K562 (cell line): ENCODE measurements around the gene S100A1. TPM values are rescaled to one million over a fixed set of nuclear protein-coding genes. Genes with fewer than 3 reads are reported as not detected.
A peak's percentile ranks its signal among the peaks of the same experiment; 100 is the strongest.
"Not testable (repeated sequence)": the region's sequence is repeated elsewhere in the genome, so short reads cannot be mapped to it uniquely, and the experiment has no call there.

ENCODE experiments used
- ATAC-seq: fragments of 200-7000 bp; cut with Tn5 transposase; 3 replicates; pipeline ENCODE4 v1.9.1; 2020; ENCODE audit warnings: moderate library complexity
- BruUV-seq: library from RNA; stranded (reverse); fragments of 400-500 nt; replicated peaks from 2 replicates; lab custom pipeline; 2021; lab: Mats Ljungman, UMichigan
- CTCF ChIA-PET: fragments of 300-600 bp; formaldehyde crosslinking; extraction: SDS; loops from one replicate; lab custom pipeline; 2021; ENCODE audit warnings: low intra/inter-chr PET ratio; lab: Yijun Ruan, JAX
- POLR2A ChIA-PET: fragments of 300-600, 350-650 bp; sonication (Branson Sonifier 250); formaldehyde crosslinking; extraction: SDS; loops from one replicate; lab custom pipeline; 2021; ENCODE audit warnings: antibody characterized with exemption, inconsistent platforms; lab: Yijun Ruan, JAX
- DNase-seq, 4 experiments: peaks; one replicate each; pipeline versions ENCODE4 v3.0.0 to v3.0.0-alpha.2; 2011 to 2018; ENCODE audit warnings: low spot score in 3 of 4, mixed read lengths in 3 of 4; ENCODE audit errors: extremely low read depth in 1 of 4
- FAIRE-seq: peaks from 2 replicates; lab custom pipeline; 2011; peaks lifted over from hg19 to GRCh38; lab: Jason Lieb, UNC
- H2AFZ ChIP-seq: 2 replicates; pipeline ENCODE4 v1.6.0; 2011; ENCODE audit warnings: low read depth, low read length, control low read depth, inconsistent platforms
- H3K27ac ChIP-seq: fragments of 200-600 bp; 3 replicates; pipeline ENCODE4 v1.8.0; 2011; ENCODE audit warnings: low read depth, mild to moderate bottlenecking, control low read depth, inconsistent platforms, low read length, moderate library complexity, mixed read lengths; ENCODE audit errors: extremely low read depth
- H3K27me3 ChIP-seq, 2 experiments: fragments of 300-600 bp in 1 of 2; 2 replicates in 1 of 2; 3 replicates in 1 of 2; pipeline versions ENCODE4 v1.6.0 to v1.8.0; 2011; ENCODE audit warnings: inconsistent platforms in 2 of 2, low read length in 2 of 2, mild to moderate bottlenecking in 1 of 2, mixed read lengths in 1 of 2, moderate library complexity in 1 of 2; ENCODE audit not compliant: control insufficient read depth in 2 of 2, insufficient read depth in 2 of 2
- H3K36me3 ChIP-seq: fragments of 300-600 bp; 3 replicates; pipeline ENCODE4 v1.8.0; 2011; ENCODE audit warnings: mild to moderate bottlenecking, low read length, inconsistent platforms; ENCODE audit not compliant: control insufficient read depth, insufficient read depth
- H3K4me1 ChIP-seq, 2 experiments: fragments of 200-600 bp in 1 of 2; replicated peaks in 1 of 2; 2 replicates in 1 of 2; 3 replicates in 1 of 2; pipeline versions ENCODE4 v1.5.1 to v1.8.0; 2011; ENCODE audit warnings: inconsistent platforms in 2 of 2, low read length in 2 of 2, mild to moderate bottlenecking in 1 of 2, mixed read lengths in 1 of 2, moderate library complexity in 1 of 2; ENCODE audit not compliant: control insufficient read depth in 2 of 2, insufficient read depth in 2 of 2
- H3K4me2 ChIP-seq: 2 replicates; pipeline ENCODE4 v1.6.1; 2011; ENCODE audit warnings: low read length, control low read depth, inconsistent platforms, mixed read lengths; ENCODE audit not compliant: insufficient read depth
- H3K4me3 ChIP-seq: fragments of 200-600 bp; sonication (generic), shearing (Covaris generic); 2 replicates; pipeline ENCODE4 v1.5.1; 2016; ENCODE audit warnings: control low read depth, inconsistent platforms
- H3K79me2 ChIP-seq: fragments of 200-600 bp; 3 replicates; pipeline ENCODE4 v1.8.0; 2011; ENCODE audit warnings: low read length, inconsistent platforms; ENCODE audit not compliant: control insufficient read depth, insufficient read depth
- H3K9ac ChIP-seq, 2 experiments: 2 replicates each; pipeline versions ENCODE4 v1.6.0 to v1.6.1; 2011; ENCODE audit warnings: low read depth in 2 of 2, low read length in 2 of 2, control low read depth in 1 of 2, inconsistent platforms in 1 of 2, mild to moderate bottlenecking in 1 of 2, mixed read lengths in 1 of 2; ENCODE audit not compliant: insufficient read depth in 1 of 2
- H3K9me1 ChIP-seq: one replicate; pipeline ENCODE4 v1.6.0; 2011; ENCODE audit warnings: inconsistent platforms, mild to moderate bottlenecking, low read length, moderate library complexity; ENCODE audit not compliant: control insufficient read depth, insufficient read depth
- H3K9me3 ChIP-seq: replicated peaks from 2 replicates; pipeline ENCODE4 v1.5.1; 2011; ENCODE audit warnings: low read depth, low read length, inconsistent platforms; ENCODE audit not compliant: control insufficient read depth, insufficient read depth
- H4K20me1 ChIP-seq: replicated peaks from 2 replicates; pipeline ENCODE4 v1.6.1; 2011; ENCODE audit warnings: low read length, inconsistent platforms, mixed read lengths; ENCODE audit not compliant: control insufficient read depth, insufficient read depth
- CEBPB ChIP-seq: fragments of 450-650 bp; IDR thresholded peaks from 2 replicates; pipeline ENCODE4 v1.6.1; 2016; ENCODE audit warnings: missing genetic modification characterization, missing compliant biosample characterization
- CEBPG ChIP-seq, 3 experiments: fragments of 200-800 bp in 1 of 3; sonication (Bioruptor generic) in 1 of 3; sonication (generic) in 1 of 3; formaldehyde crosslinking in 1 of 3; IDR thresholded peaks in 2 of 3; conservative IDR thresholded peaks in 1 of 3; 2 replicates each; pipeline versions ENCODE4 v1.6.1 to v1.8.0; 2016 to 2022; ENCODE audit warnings: missing compliant biosample characterization in 2 of 3, missing genetic modification characterization in 2 of 3, mild to moderate bottlenecking in 1 of 3, missing genetic modification reagents in 1 of 3
- RFX1 ChIP-seq: fragments of 450-650 bp; IDR thresholded peaks from 2 replicates; pipeline ENCODE4 v1.6.1; 2016; ENCODE audit warnings: mild to moderate bottlenecking, moderate library complexity
- ZNF121 ChIP-seq: sonication (generic); formaldehyde crosslinking; conservative IDR thresholded peaks from 2 replicates; pipeline ENCODE4 v1.8.0; 2022; ENCODE audit warnings: missing genetic modification reagents
- WGBS: fragments of 100-300 bp; shearing (Covaris generic); methylation state at CpG from one replicate; pipeline ENCODE4 v1.1.6; 2016; ENCODE audit warnings: low coverage, mixed read lengths; ENCODE audit not compliant: insufficient coverage; ENCODE audit errors: missing lambda C conversion rate; 5-methylcytosine and 5-hydroxymethylcytosine counted together
- in situ Hi-C: fragments of 300-500 bp; cut with MboI; formaldehyde crosslinking; loops from 4 replicates; pipeline ENCODE4 v1.15.0; 2018; ENCODE audit warnings: inconsistent platforms, mixed read lengths
- intact Hi-C: fragments of 100-400 bp; cut with micrococcal nuclease; formaldehyde crosslinking; loops from 2 replicates; pipeline ENCODE4 v1.14.2; 2022
- polyA plus RNA-seq, 8 experiments: library from polyadenylated mRNA; depleted of rRNA in 4 of 8; stranded (reverse) in 5 of 8; unstranded in 3 of 8; fragments of >200 nt; fragmentation: Nextera tagmentation in 2 of 8; fragmentation: Illumina TruSeq in 1 of 8; extraction: Ambion mirVana in 2 of 8; extraction: Trizol in 1 of 8; gene quantifications; 2 replicates each; pipeline versions ENCODE4 v1.2.1 to v1.2.3, GENCODE V29; 2011 to 2014; ENCODE audit warnings: inconsistent platforms in 1 of 8, missing spikeins in 1 of 8
- total RNA-seq, 7 experiments: library from RNA; depleted of rRNA in 6 of 7; stranded (reverse); fragments of >200 nt in 6 of 7; fragmentation: Illumina TruSeq in 2 of 7; extraction: Trizol in 2 of 7; gene quantifications; 2 replicates each; pipeline versions ENCODE4 v1.2.1 to v1.2.3, GENCODE V29; 2011 to 2021; ENCODE audit warnings: low replicate concordance in 1 of 7
- TF ChIP-seq, protein P1 (sequence below): fragments of 450-650 bp; IDR thresholded peaks from 2 replicates; pipeline ENCODE4 v1.6.1; 2018; ENCODE audit warnings: mild to moderate bottlenecking, low read depth; ENCODE audit not compliant: partially characterized antibody

Gene S100A1
- total and polyA plus RNA-seq, 9 of the 15 experiments (the other 6 are each of a cell fraction or from before 2014, with no cell fraction given) = 0.44 to 30.1 (median 12.7) TPM

DNA sequence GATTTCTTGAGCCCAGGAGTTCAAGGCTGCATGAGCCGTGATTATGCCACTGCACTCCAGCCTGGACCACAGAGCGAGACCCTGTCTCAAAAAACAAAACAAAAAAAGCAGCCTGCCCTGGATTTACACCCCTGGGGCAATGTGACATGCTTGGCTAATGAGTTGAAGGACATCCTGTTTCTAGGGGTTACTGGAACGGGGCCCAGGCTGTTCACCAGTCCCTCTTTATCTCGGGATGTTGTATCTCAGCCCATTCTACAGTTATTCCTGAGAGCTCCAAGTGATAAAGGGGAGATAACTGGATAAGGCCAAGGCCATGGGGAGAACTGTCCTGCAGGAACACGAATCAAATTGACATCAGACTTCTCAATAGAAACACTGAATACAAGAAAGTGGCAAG, 40.9 kb upstream of the S100A1 start:
- intact Hi-C loops = no loop called here
- CTCF ChIA-PET = no interaction called here
- ATAC-seq = no peak
- BruUV-seq = no TSS peak
- POLR2A ChIA-PET = interaction anchor here (1.2 to 1.8 kb wide), 2 partner anchors 29 to 67 kb away, joined by 4 read pairs; partner anchors contain the start of gene S100A14
- Histone ChIP-seq H3K27ac (no peak overlapping the region), H3K4me1 (peaks cover 0 to 6% of the 10 kb centered on the region in 2 experiments; a peak in 1 of 5 replicates), H3K9me3 (no peaks in the 10 kb centered on the region), H3K36me3 (no peaks in the 10 kb centered on the region), H2AFZ (no peak overlapping the region), H3K4me3 (no peak overlapping the region), H3K9me1 (no peaks in the 10 kb centered on the region), H3K9ac (no peak overlapping the region; a peak in 1 of 4 replicates), H3K79me2 (no peaks in the 10 kb centered on the region), H4K20me1 (no peaks in the 10 kb centered on the region), H3K4me2 (no peak overlapping the region), H3K27me3 (no peaks in the 10 kb centered on the region)
- no peak for DNase-seq
- 19% methylated on average over 5 of the region's 5 CpGs for WGBS
- TF ChIP-seq, protein P1, sequence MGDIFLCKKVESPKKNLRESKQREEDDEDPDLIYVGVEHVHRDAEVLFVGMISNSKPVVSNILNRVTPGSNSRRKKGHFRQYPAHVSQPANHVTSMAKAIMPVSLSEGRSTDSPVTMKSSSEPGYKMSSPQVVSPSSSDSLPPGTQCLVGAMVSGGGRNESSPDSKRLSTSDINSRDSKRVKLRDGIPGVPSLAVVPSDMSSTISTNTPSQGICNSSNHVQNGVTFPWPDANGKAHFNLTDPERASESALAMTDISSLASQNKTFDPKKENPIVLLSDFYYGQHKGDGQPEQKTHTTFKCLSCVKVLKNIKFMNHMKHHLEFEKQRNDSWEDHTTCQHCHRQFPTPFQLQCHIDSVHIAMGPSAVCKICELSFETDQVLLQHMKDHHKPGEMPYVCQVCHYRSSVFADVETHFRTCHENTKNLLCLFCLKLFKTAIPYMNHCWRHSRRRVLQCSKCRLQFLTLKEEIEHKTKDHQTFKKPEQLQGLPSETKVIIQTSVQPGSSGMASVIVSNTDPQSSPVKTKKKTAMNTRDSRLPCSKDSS = no peak
- peak; percentile 39 for TF ChIP-seq RFX1
- peak; percentile 38; the same call in 1 of the 2 replicates for TF ChIP-seq ZNF121
- in situ Hi-C loops = no loop called here
- no peak for FAIRE-seq

DNA sequence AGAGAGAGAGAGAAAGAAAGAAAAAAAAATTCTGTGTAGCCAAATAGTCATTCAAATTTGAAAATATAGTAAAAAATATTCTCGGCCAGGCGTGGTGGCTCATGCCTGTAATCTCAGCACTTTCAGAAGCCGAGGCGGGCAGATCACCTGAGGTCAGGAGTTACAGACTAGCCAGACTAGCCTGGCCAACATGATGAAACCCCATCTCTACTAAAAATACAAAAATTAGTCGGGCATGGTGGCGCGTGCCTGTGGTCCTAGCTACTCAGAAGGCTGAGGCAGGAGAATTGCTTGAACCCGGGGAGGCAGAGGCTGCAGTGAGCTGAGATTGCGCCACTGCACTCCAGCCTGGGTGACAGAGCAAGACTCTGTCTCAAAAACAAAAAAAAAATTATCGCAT, 40.2 kb upstream of the S100A1 start:
- BruUV-seq, intact Hi-C loops: not testable (repeated sequence)

More for the DNA sequence above, 40.2 kb upstream of the S100A1 start:
- FAIRE-seq; in situ Hi-C loops; H3K27ac ChIP-seq; H3K27me3 ChIP-seq; H3K79me2 ChIP-seq; CTCF ChIA-PET; H3K4me2 ChIP-seq; H2AFZ ChIP-seq; H3K4me1 ChIP-seq; H3K9ac ChIP-seq; DNase-seq; H3K9me1 ChIP-seq; ATAC-seq; H3K4me3 ChIP-seq; H3K36me3 ChIP-seq; POLR2A ChIA-PET; H3K9me3 ChIP-seq; H4K20me1 ChIP-seq; TF ChIP-seq CEBPG (CRISPR knock-in tag; IDR thresholded peaks at IDR 0.05): not testable (repeated sequence)
- 42% methylated on average over 9 of the region's 10 CpGs for WGBS
- TF ChIP-seq CEBPG (tag; conservative IDR thresholded peaks at IDR 0.05 in 1 of 2, IDR thresholded peaks at IDR 0.05 in 1 of 2) (0 out of 4 replicates have a peak, but pooled peaks of 1 of the 2 experiments have one; percentile 9), CEBPB (tag) (peak; percentile 54)
